ENCODE measurements around the gene OCRL. TPM values are rescaled to one million over a fixed set of nuclear protein-coding genes. Genes with fewer than 3 reads are reported as not detected.

Gene OCRL
- total RNA-seq, 1 donor from 2014 or later, result 20.1 TPM

DNA sequence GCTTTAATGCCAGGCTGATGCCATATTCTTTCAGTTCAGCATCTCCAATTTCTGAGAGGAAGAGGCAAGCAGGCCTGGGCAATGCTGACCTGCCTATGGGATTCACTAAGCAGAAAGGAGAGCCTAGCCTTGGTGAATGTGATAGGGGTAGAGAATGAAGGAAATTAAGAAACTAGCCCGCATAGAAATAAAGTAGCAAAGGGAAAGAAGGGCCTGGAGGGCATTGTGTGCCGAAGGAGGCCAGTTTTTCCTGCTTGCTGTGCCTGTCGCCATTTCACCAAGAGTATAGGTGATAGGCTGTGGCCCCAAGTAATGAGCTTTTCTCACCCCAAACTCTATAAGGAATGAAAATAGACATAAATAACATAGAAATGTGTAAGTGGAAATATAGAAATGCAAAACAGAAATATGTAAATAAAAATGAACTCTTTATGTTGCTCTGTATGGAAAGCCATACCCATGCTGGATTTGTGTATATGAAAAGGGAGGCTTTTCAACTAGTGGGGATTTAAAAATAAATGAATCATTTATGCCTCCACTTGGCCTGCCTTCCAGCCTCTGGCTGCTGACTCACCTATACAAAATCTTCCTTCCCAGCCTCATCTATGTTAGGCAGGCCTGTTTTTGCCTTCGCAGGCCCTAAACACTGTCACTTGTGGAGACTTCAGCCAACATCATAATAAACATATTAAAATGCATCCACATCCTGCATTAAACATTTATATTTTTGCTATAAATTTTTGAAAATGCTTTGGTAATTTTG is 5.1 kb upstream of the OCRL start:
- TF ChIP-seq, protein P1, sequence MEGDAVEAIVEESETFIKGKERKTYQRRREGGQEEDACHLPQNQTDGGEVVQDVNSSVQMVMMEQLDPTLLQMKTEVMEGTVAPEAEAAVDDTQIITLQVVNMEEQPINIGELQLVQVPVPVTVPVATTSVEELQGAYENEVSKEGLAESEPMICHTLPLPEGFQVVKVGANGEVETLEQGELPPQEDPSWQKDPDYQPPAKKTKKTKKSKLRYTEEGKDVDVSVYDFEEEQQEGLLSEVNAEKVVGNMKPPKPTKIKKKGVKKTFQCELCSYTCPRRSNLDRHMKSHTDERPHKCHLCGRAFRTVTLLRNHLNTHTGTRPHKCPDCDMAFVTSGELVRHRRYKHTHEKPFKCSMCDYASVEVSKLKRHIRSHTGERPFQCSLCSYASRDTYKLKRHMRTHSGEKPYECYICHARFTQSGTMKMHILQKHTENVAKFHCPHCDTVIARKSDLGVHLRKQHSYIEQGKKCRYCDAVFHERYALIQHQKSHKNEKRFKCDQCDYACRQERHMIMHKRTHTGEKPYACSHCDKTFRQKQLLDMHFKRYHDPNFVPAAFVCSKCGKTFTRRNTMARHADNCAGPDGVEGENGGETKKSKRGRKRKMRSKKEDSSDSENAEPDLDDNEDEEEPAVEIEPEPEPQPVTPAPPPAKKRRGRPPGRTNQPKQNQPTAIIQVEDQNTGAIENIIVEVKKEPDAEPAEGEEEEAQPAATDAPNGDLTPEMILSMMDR (IDR thresholded peaks at IDR 0.05), result no peak
- intact Hi-C loops (cut with DNase I), result no loop called here
- H3K27me3 ChIP-seq (ENCODE audit: low read depth), result no peaks in the 10 kb centered on the region
- DNase-seq, result no peak
- no peak overlapping the region for H3K27ac ChIP-seq
- no peaks in the 10 kb centered on the region for H3K9me3 ChIP-seq
- no peak for ATAC-seq
- no peaks in the 10 kb centered on the region for H3K4me1 ChIP-seq
- H3K4me3 ChIP-seq, result no peak overlapping the region
- no peaks in the 10 kb centered on the region for H3K36me3 ChIP-seq

DNA sequence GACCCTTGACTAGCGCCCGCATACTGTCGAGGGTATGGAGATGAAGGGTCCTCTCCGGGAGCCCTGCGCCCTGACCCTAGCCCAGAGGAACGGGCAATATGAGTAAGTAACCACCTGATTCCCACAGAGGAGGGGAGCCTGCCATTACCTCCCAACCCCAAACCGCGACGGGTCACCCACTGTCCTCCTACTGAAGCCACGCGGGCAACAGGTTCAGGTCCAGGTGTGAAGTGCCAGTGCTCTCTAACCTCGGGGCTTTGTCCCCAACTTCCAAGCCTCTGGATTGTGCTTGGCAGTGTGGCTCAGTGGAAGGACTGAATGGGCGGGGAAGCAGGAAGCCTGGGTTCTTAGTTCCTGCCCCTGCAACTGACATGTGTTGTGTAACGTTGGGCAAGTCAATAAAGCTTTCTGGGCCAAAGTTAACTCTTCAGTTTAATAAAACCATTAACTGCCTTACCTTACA is 694 bp downstream of the OCRL start:
- Histone ChIP-seq H3K27ac (peak overlapping the region; percentile 76), H3K36me3 (no peaks in the 10 kb centered on the region), H3K4me1 (peaks cover 7% of the 10 kb centered on the region), H3K4me3 (peak overlapping the region; percentile 63), H3K9me3 (no peaks in the 10 kb centered on the region), H3K27me3 (ENCODE audit: low read depth) (no peaks in the 10 kb centered on the region)
- ATAC-seq, result peak; percentile 78 to 84
- intact Hi-C loops (cut with DNase I), result no loop called here
- DNase-seq, result peak; percentile 39
- TF ChIP-seq, protein P1 (IDR thresholded peaks at IDR 0.05), result no peak

DNA sequence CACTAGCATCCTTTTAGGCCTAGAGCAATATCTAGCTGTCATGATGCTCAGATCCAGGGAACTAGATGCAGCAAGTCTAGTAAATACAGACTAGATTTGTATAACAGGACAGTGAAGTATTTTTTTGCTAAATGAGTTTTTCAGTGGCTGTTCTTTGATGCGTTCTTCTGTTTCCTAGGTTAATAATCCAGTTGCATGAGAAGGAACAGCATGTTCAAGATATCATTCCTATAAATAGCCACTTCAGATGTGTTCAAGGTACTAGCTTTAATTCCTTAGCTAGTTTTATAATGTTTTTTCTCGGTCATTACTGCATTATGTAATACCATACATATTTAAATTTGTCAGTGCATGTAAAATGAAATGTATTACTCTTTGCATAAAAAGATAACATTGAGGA is 4.7 kb downstream of the OCRL start:
- Histone ChIP-seq H3K27ac (no peak overlapping the region), H3K9me3 (no peaks in the 10 kb centered on the region), H3K36me3 (peaks cover 7% of the 10 kb centered on the region), H3K4me1 (peaks cover 7% of the 10 kb centered on the region), H3K4me3 (no peak overlapping the region), H3K27me3 (ENCODE audit: low read depth) (no peaks in the 10 kb centered on the region)
- ATAC-seq, result no peak
- TF ChIP-seq, protein P1 (IDR thresholded peaks at IDR 0.05), result no peak
- no peak for DNase-seq
- intact Hi-C loops (cut with DNase I), result no loop called here

DNA sequence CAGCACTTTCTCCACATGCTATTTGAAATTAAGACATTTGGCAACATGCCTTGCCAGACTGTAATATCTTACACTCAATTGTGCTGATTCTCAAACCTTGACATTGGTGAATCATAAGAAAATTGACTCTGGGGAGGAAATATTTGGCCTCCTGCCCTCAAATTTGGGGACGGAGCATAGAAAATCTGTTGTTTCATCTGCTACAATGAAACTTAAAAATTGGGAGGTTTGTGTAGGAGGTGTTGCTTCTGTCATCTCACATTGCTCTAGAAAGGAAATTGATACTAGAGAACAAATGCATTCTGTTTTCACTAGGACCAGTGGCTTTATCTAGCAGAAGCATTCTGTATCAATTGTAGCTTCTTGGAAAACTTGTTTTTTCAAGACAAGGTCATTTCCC is 5.3 kb downstream of the OCRL start:
- H3K27me3 ChIP-seq (ENCODE audit: low read depth), result no peaks in the 10 kb centered on the region
- peaks cover 7% of the 10 kb centered on the region for H3K4me1 ChIP-seq
- no peak for ATAC-seq
- H3K9me3 ChIP-seq, result no peaks in the 10 kb centered on the region
- TF ChIP-seq, protein P1 (IDR thresholded peaks at IDR 0.05), result no peak
- no peak overlapping the region for H3K4me3 ChIP-seq
- no peak overlapping the region for H3K27ac ChIP-seq
- no peak for DNase-seq
- peaks cover 11% of the 10 kb centered on the region for H3K36me3 ChIP-seq
- intact Hi-C loops (cut with DNase I), result no loop called here

DNA sequence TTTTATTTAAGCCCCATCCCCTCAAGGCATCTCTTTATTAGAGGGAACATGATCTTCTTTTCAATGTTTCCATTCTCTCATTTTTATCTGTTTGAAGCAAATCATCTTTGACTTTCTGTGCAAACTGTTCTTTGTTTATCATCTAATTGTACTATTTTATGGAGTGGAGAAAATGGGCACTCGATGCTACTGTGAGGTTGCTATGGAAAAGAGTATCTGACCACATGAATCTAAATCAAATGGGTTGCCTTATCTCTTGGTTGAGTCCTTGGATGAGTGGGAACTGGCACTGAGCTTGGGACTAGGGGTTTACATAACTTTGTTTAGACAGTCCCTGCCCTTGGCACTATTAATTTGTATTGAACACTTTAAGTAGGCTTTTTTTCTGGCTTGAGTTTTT is 9.1 kb downstream of the OCRL start:
- H3K9me3 ChIP-seq, result no peaks in the 10 kb centered on the region
- no peaks in the 10 kb centered on the region for H3K4me1 ChIP-seq
- DNase-seq (no peak), ATAC-seq (no peak)
- H3K36me3 ChIP-seq, result peaks cover 11% of the 10 kb centered on the region
- no peak overlapping the region for H3K27ac ChIP-seq
- intact Hi-C loops (cut with DNase I), result no loop called here
- no peaks in the 10 kb centered on the region for H3K27me3 ChIP-seq (ENCODE audit: low read depth)
- TF ChIP-seq, protein P1 (IDR thresholded peaks at IDR 0.05), result no peak
- H3K4me3 ChIP-seq, result no peak overlapping the region

Measured in lower lobe of right lung (tissue), 2 donors.